Neuronal stem cell (in vitro differentiated cells): ENCODE measurements around the gene RELL1.

Experiments
- DNase-seq: peaks from one replicate; pipeline ENCODE4 v3.0.0-alpha.2; 2013; ENCODE audit warnings: low spot score
- H2AFZ ChIP-seq: one replicate; pipeline ENCODE4 v1.6.1; 2013; ENCODE audit warnings: mild to moderate bottlenecking, low read length, inconsistent platforms
- H2AK5ac ChIP-seq: 2 replicates; pipeline ENCODE4 v1.6.1; 2013; ENCODE audit warnings: low read depth, mild to moderate bottlenecking, inconsistent platforms, low read length, moderate library complexity, mixed read lengths
- H2BK120ac ChIP-seq: 2 replicates; pipeline ENCODE4 v1.6.1; 2013; ENCODE audit warnings: low read depth, mild to moderate bottlenecking, inconsistent platforms, low read length, moderate library complexity, mixed read lengths
- H2BK12ac ChIP-seq: one replicate; pipeline ENCODE4 v1.6.1; 2013; ENCODE audit warnings: low read length, inconsistent platforms
- H2BK15ac ChIP-seq: 2 replicates; pipeline ENCODE4 v1.6.1; 2013; ENCODE audit warnings: mild to moderate bottlenecking, low read length, inconsistent platforms, mixed read lengths
- H2BK5ac ChIP-seq: one replicate; pipeline ENCODE4 v1.6.1; 2013; ENCODE audit warnings: inconsistent platforms, mild to moderate bottlenecking, low read length, moderate library complexity
- H3K14ac ChIP-seq: one replicate; pipeline ENCODE4 v1.6.1; 2013; ENCODE audit warnings: low read length, inconsistent platforms
- H3K18ac ChIP-seq: 2 replicates; pipeline ENCODE4 v1.6.1; 2013; ENCODE audit warnings: low read length, inconsistent platforms
- H3K23ac ChIP-seq: 2 replicates; pipeline ENCODE4 v1.6.1; 2013; ENCODE audit warnings: low read depth, mild to moderate bottlenecking, mixed read lengths, low read length, inconsistent platforms; ENCODE audit not compliant: poor library complexity
- H3K27ac ChIP-seq: replicated peaks from 3 replicates; pipeline ENCODE4 v1.5.1; 2013; ENCODE audit warnings: low read length, inconsistent platforms
- H3K27me3 ChIP-seq, 3 experiments: 2 replicates each; pipeline ENCODE4 v1.6.1; 2013; ENCODE audit warnings: low read length in 3 of 3, mild to moderate bottlenecking in 2 of 3, inconsistent platforms in 1 of 3, low read depth in 1 of 3, mixed read lengths in 1 of 3, moderate library complexity in 1 of 3; ENCODE audit not compliant: control insufficient read depth in 3 of 3, insufficient read depth in 3 of 3
- H3K36me3 ChIP-seq, 2 donors: replicated peaks in 1 of 2; 2 replicates each; pipeline ENCODE4 v1.6.1; 2013; ENCODE audit warnings: low read length in 2 of 2; ENCODE audit not compliant: control insufficient read depth in 2 of 2, insufficient read depth in 2 of 2
- H3K4ac ChIP-seq: 2 replicates; pipeline ENCODE4 v1.6.1; 2013; ENCODE audit warnings: inconsistent platforms, mild to moderate bottlenecking, low read length, moderate library complexity
- H3K4me1 ChIP-seq, 2 donors: 1 replicate in 1 of 2; 2 replicates in 1 of 2; pipeline ENCODE4 v1.6.1; 2013; ENCODE audit warnings: low read length in 2 of 2, low read depth in 1 of 2; ENCODE audit not compliant: control insufficient read depth in 2 of 2, insufficient read depth in 1 of 2
- H3K4me2 ChIP-seq: one replicate; pipeline ENCODE4 v1.6.1; 2013; ENCODE audit warnings: mild to moderate bottlenecking, low read length, inconsistent platforms; ENCODE audit not compliant: insufficient read depth, poor library complexity, severe bottlenecking
- H3K4me3 ChIP-seq, 2 donors: 2 replicates each; pipeline ENCODE4 v1.5.1; 2013; ENCODE audit warnings: low read length in 2 of 2, mild to moderate bottlenecking in 2 of 2, inconsistent platforms in 1 of 2, moderate library complexity in 1 of 2
- H3K79me1 ChIP-seq: one replicate; pipeline ENCODE4 v1.6.1; 2013; ENCODE audit warnings: low read depth, mild to moderate bottlenecking, inconsistent platforms, low read length, moderate library complexity
- H3K9ac ChIP-seq: one replicate; pipeline ENCODE4 v1.6.1; 2013; ENCODE audit warnings: mild to moderate bottlenecking, low read depth, low read length, inconsistent platforms; ENCODE audit not compliant: poor library complexity
- H3K9me3 ChIP-seq, 2 donors: replicated peaks in 1 of 2; 2 replicates each; pipeline versions ENCODE3 to v1.6.1; 2013; ENCODE audit warnings: low read length in 2 of 2, mild to moderate bottlenecking in 2 of 2, inconsistent platforms in 1 of 2, low read depth in 1 of 2, mixed read lengths in 1 of 2, moderate library complexity in 1 of 2; ENCODE audit not compliant: control insufficient read depth in 2 of 2, insufficient read depth in 1 of 2
- H4K8ac ChIP-seq: one replicate; pipeline ENCODE4 v1.6.1; 2013; ENCODE audit warnings: low read depth, mild to moderate bottlenecking, inconsistent platforms, low read length, moderate library complexity
- H4K91ac ChIP-seq: one replicate; pipeline ENCODE4 v1.6.1; 2013; ENCODE audit warnings: low read length, low read depth, mild to moderate bottlenecking, inconsistent platforms; ENCODE audit not compliant: poor library complexity
- WGBS, 2 donors: extraction: QIAGEN DNeasy Blood & Tissue Kit; methylation state at CpG; one replicate each; pipeline ENCODE4 v1.1.7; 2013; ENCODE audit warnings: missing lambda C conversion rate in 2 of 2, mixed read lengths in 1 of 2; ENCODE audit not compliant: insufficient read length in 2 of 2, insufficient replicate concordance in 1 of 2; ENCODE audit errors: extremely low coverage in 2 of 2; 5-methylcytosine and 5-hydroxymethylcytosine counted together

RELL1 gene

DNA sequence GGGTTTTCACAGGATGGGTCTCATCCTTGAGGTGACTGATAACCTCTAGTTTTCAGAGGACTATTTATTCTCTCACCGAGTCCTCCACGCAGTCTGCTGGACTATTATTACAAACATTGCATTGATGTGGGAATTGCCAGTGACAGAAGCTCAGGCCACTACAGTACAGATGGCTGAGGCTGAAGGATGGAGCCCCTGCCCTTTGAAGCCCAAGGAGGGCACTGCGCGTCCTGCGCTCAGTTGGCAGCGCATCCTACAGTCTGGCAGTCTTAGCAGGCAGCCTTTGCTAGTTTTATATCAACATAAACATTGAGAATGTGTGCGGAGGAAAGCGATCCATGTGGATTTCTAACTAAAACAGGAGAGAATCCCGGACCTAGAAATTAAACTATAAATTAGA, 1.5 kb upstream of the RELL1 start:
- H3K79me1 ChIP-seq = no peaks in the 10 kb centered on the region
- H3K9me3 ChIP-seq = no peaks in the 10 kb centered on the region
- H3K4me3 ChIP-seq = no peak overlapping the region
- peak overlapping the region; percentile 94 for H2AFZ ChIP-seq
- DNase-seq = no peak
- no peak overlapping the region for H2BK12ac ChIP-seq
- WGBS, 2 donors = no CpG with 5 or more reads among the region's 9 CpGs
- H3K27me3 ChIP-seq = peaks cover 0 to 13% (median 0%) of the 10 kb centered on the region in 3 experiments
- H2BK5ac ChIP-seq = no peak overlapping the region
- H3K36me3 ChIP-seq = no peaks in the 10 kb centered on the region
- no peak overlapping the region for H4K91ac ChIP-seq
- peaks cover 6% of the 10 kb centered on the region in 2 donors for H3K4me1 ChIP-seq
- H3K4me2 ChIP-seq = no peak overlapping the region
- no peak overlapping the region for H4K8ac ChIP-seq
- H3K4ac ChIP-seq = no peak overlapping the region
- H3K23ac ChIP-seq = no peak overlapping the region
- no peak overlapping the region for H3K14ac ChIP-seq
- no peak overlapping the region for H2AK5ac ChIP-seq
- no peak overlapping the region for H2BK120ac ChIP-seq
- no peak overlapping the region for H3K27ac ChIP-seq
- no peak overlapping the region for H3K9ac ChIP-seq
- peak overlapping the region; percentile 53 for H3K18ac ChIP-seq
- no peak overlapping the region for H2BK15ac ChIP-seq

DNA sequence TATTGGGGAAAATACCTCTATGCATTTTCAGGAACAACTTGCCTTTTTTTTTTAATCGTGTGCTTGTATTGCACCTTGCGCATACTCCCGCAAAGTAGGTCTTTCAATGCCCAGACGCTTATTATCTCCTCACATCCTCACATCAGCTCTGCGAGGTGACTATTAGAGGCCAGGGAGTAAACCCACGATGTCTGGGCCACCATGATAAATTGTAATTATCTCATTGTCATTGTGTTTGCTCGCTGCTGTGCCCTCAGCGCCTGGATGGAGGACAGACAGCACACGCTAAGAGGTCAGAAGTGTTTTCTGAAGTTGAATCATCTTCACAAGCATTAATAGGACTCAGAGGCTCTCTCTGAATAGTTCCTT, 1.0 kb upstream of the RELL1 start:
- Histone ChIP-seq H2BK5ac (no peak overlapping the region), H3K18ac (no peak overlapping the region), H3K9ac (no peak overlapping the region), H2AK5ac (no peak overlapping the region), H3K4me2 (peak overlapping the region; percentile 66), H3K79me1 (no peaks in the 10 kb centered on the region), H4K8ac (no peak overlapping the region), H2AFZ (peak overlapping the region; percentile 94), H3K9me3 (no peaks in the 10 kb centered on the region), H3K27ac (no peak overlapping the region), H3K4me3 (peak overlapping the region in 1 of 2 donors; percentile 72), H2BK120ac (no peak overlapping the region), H4K91ac (no peak overlapping the region), H3K36me3 (no peaks in the 10 kb centered on the region), H2BK12ac (no peak overlapping the region), H3K14ac (no peak overlapping the region), H3K4ac (no peak overlapping the region), H3K27me3 (peaks cover 0 to 10% (median 0%) of the 10 kb centered on the region in 3 experiments), H3K23ac (no peak overlapping the region), H3K4me1 (peaks cover 6% of the 10 kb centered on the region in 2 donors), H2BK15ac (no peak overlapping the region)
- no CpG with 5 or more reads among the region's 9 CpGs for WGBS, 2 donors
- no peak for DNase-seq

GRCh38 chr4:37685823-37686372, 278 bp downstream of the RELL1 start:
- peak overlapping the region; percentile 26 for H3K14ac ChIP-seq
- H3K9ac ChIP-seq = peak overlapping the region; percentile 92

DNA sequence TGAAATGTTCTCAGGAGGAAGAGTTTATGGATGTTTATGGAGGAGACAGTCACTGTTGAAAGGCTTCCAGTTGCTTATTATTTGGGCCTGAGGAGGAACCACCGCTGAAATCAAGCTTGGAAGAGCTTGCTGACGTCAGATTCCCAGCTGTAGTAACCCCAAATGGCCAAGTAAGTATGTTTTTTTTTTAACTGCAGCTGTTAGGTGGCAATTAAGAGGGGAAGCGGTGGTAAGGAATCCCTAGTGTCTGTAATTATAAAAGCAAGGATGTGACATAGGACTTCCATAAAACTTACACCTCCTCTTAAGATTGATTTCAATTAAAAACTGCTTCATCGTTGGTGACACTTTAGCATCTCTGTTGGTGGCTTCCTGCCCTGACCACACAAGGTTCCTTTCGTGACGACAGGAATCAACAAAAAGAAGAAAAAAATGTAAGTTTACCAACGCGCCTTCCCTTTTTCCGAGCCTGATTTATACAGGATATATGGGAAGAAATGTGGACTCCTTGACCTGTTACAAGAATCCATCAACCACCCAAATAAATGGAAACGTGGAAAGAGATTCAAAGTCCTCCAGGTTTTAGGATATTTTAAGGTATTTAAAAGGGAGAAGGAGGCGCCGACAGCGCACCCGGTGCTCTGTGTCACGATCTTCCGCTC, 884 bp downstream of the RELL1 start:
- Histone ChIP-seq H4K91ac (no peak overlapping the region), H2BK15ac (peak overlapping the region; percentile 96), H3K9ac (peak overlapping the region; percentile 92), H3K14ac (no peak overlapping the region), H3K18ac (peak overlapping the region; percentile 93), H3K4me2 (peak overlapping the region; percentile 84), H2BK5ac (peak overlapping the region; percentile 76), H2BK120ac (no peak overlapping the region), H2BK12ac (no peak overlapping the region), H3K36me3 (no peaks in the 10 kb centered on the region), H3K4me1 (peaks cover 6% of the 10 kb centered on the region in 2 donors), H3K27ac (no peak overlapping the region), H3K79me1 (no peaks in the 10 kb centered on the region), H3K23ac (peak overlapping the region; percentile 82), H3K4me3 (peak overlapping the region; percentile 72 to 98), H3K4ac (no peak overlapping the region), H3K9me3 (no peaks in the 10 kb centered on the region), H2AK5ac (no peak overlapping the region), H3K27me3 (peaks cover 0 to 10% (median 0%) of the 10 kb centered on the region in 3 experiments), H2AFZ (peak overlapping the region; percentile 94), H4K8ac (no peak overlapping the region)
- DNase-seq = no peak
- WGBS, 2 donors = no CpG with 5 or more reads among the region's 16 CpGs

More at GRCh38 chr4:37685823-37686372, 278 bp downstream of the RELL1 start:
- Histone ChIP-seq H3K18ac (peak overlapping the region; percentile 93), H3K36me3 (no peaks in the 10 kb centered on the region), H3K79me1 (no peaks in the 10 kb centered on the region), H2BK5ac (peak overlapping the region; percentile 76), H3K23ac (peak overlapping the region; percentile 87), H3K27me3 (peaks cover 0 to 10% (median 0%) of the 10 kb centered on the region in 3 experiments), H2AFZ (peak overlapping the region; percentile 94), H3K9me3 (no peaks in the 10 kb centered on the region), H3K4me1 (peaks cover 6% of the 10 kb centered on the region in 2 donors), H3K27ac (peak overlapping the region; percentile 58), H4K91ac (no peak overlapping the region), H3K4me3 (peak overlapping the region; percentile 72 to 98), H2BK12ac (no peak overlapping the region), H3K4ac (no peak overlapping the region), H4K8ac (no peak overlapping the region), H2BK120ac (no peak overlapping the region), H2AK5ac (no peak overlapping the region), H2BK15ac (peak overlapping the region; percentile 96), H3K4me2 (peak overlapping the region; percentile 84)
- no CpG with 5 or more reads among the region's 75 CpGs for WGBS, 2 donors
- no peak for DNase-seq
